ENCODE results near the gene NSF.

DNA sequence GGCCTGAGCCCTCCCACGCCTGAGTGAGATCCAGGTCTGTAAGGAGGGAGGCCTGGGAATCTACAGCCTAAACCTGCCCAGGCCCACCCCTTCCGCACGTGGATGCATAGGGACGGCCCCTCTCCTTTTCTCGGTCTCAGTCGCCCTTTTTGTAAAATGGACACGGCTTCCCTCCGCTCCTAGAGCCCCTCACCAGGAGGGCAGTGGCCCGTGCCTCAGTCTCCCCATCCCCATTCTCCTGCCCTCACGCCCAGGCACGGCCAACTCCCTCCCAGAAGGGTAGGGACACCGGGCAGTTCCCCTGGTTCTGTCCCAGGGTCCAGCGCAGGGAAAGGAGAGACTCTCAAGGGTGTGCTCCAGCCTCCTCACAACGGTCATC, 180.0 kb downstream of the NSF start:
- TF ChIP-seq, protein P1, sequence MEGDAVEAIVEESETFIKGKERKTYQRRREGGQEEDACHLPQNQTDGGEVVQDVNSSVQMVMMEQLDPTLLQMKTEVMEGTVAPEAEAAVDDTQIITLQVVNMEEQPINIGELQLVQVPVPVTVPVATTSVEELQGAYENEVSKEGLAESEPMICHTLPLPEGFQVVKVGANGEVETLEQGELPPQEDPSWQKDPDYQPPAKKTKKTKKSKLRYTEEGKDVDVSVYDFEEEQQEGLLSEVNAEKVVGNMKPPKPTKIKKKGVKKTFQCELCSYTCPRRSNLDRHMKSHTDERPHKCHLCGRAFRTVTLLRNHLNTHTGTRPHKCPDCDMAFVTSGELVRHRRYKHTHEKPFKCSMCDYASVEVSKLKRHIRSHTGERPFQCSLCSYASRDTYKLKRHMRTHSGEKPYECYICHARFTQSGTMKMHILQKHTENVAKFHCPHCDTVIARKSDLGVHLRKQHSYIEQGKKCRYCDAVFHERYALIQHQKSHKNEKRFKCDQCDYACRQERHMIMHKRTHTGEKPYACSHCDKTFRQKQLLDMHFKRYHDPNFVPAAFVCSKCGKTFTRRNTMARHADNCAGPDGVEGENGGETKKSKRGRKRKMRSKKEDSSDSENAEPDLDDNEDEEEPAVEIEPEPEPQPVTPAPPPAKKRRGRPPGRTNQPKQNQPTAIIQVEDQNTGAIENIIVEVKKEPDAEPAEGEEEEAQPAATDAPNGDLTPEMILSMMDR (conservative IDR thresholded peaks at IDR 0.05 in 1 of 2, IDR thresholded peaks at IDR 0.05 in 1 of 2; ENCODE audit: low read depth in 1 of 2, low read length in 2 of 2), result no peak
- no peak for TF ChIP-seq EZH2 (IDR thresholded peaks at IDR 0.05; ENCODE audit: low read length, missing control alignments)
